Muscle layer of colon (tissue), 2 donors: ENCODE measurements around the gene NTPCR.
"Not testable (repeated sequence)": the region's sequence is repeated elsewhere in the genome, so short reads cannot be mapped to it uniquely, and the experiment has no call there.

ENCODE experiments used
- H3K27ac ChIP-seq: one replicate; pipeline ENCODE4 v1.7.0; 2013; ENCODE audit warnings: low read depth, mild to moderate bottlenecking, low read length, moderate library complexity
- H3K27me3 ChIP-seq, 2 donors: one replicate each; pipeline ENCODE4 v1.7.0; 2013; ENCODE audit warnings: low read length in 2 of 2, mild to moderate bottlenecking in 2 of 2; ENCODE audit not compliant: insufficient read depth in 2 of 2, control insufficient read depth in 1 of 2
- H3K36me3 ChIP-seq: one replicate; pipeline ENCODE4 v1.7.0; 2013; ENCODE audit warnings: mild to moderate bottlenecking, low read length; ENCODE audit not compliant: insufficient read depth
- H3K4me1 ChIP-seq: one replicate; pipeline ENCODE4 v1.7.0; 2013; ENCODE audit warnings: mild to moderate bottlenecking, low read length; ENCODE audit not compliant: insufficient read depth
- H3K4me3 ChIP-seq, 2 donors: one replicate each; pipeline ENCODE4 v1.7.0; 2013; ENCODE audit warnings: low read length in 2 of 2, low read depth in 1 of 2, mild to moderate bottlenecking in 1 of 2, moderate library complexity in 1 of 2
- H3K9ac ChIP-seq: one replicate; pipeline ENCODE4 v1.7.0; 2013; ENCODE audit warnings: low read length
- H3K9me3 ChIP-seq: one replicate; pipeline ENCODE4 v1.7.0; 2013; ENCODE audit warnings: mild to moderate bottlenecking, low read length
- donor health status: abdominal sarcoma.
- donor health status: Adenocarcinoma of cecum.

The NTPCR gene

GRCh38 chr1:232991238-232991637 is 40.8 kb downstream of the NTPCR start:
- H3K27ac ChIP-seq: no peak overlapping the region
- no peaks in the 10 kb centered on the region for H3K36me3 ChIP-seq
- no peaks in the 10 kb centered on the region for H3K27me3 ChIP-seq
- no peaks in the 10 kb centered on the region for H3K4me1 ChIP-seq
- H3K9ac ChIP-seq: no peak overlapping the region
- H3K4me3 ChIP-seq: no peak overlapping the region
- no peaks in the 10 kb centered on the region for H3K9me3 ChIP-seq

GRCh38 chr1:232992227-232992626 is 41.8 kb downstream of the NTPCR start:
- Histone ChIP-seq H3K4me1 (no peaks in the 10 kb centered on the region), H3K27ac (no peak overlapping the region), H3K36me3 (no peaks in the 10 kb centered on the region), H3K9ac (no peak overlapping the region), H3K27me3 (no peaks in the 10 kb centered on the region), H3K9me3 (no peaks in the 10 kb centered on the region), H3K4me3 (no peak overlapping the region)

- no peaks in the 10 kb centered on the region for H3K9me3 ChIP-seq
- no peak overlapping the region for H3K9ac ChIP-seq
- H3K4me3 ChIP-seq: no peak overlapping the region
- no peaks in the 10 kb centered on the region for H3K4me1 ChIP-seq
- H3K36me3 ChIP-seq: no peaks in the 10 kb centered on the region
- no peaks in the 10 kb centered on the region for H3K27me3 ChIP-seq
- H3K27ac ChIP-seq: no peak overlapping the region
These were observed 43.1 kb downstream of the NTPCR start for GRCh38 chr1:232993555-232993954.

DNA sequence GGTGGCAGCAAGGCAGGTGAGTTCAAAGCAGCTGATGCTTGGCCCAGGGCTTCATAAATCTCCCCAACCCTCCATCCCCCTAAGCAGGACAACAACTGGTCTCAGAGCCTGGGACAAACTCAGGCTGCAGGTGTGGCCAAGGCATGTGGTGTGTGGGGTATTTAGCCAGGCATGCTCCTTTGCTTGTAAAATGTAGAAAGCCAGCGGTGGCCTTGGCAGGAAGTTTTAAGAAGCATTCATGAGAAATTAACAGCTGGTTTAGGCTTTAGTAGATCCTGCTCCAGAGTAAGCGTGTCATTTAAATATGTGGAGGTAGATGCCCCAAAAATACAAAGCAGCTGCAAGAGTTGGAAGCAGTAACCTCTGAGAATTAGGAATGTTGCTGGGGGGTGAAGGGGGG is 44.8 kb downstream of the NTPCR start:
- Histone ChIP-seq H3K4me1 (no peaks in the 10 kb centered on the region), H3K9me3 (no peaks in the 10 kb centered on the region), H3K4me3 (no peak overlapping the region), H3K27me3 (no peaks in the 10 kb centered on the region), H3K9ac (no peak overlapping the region), H3K36me3 (no peaks in the 10 kb centered on the region), H3K27ac (no peak overlapping the region)

DNA sequence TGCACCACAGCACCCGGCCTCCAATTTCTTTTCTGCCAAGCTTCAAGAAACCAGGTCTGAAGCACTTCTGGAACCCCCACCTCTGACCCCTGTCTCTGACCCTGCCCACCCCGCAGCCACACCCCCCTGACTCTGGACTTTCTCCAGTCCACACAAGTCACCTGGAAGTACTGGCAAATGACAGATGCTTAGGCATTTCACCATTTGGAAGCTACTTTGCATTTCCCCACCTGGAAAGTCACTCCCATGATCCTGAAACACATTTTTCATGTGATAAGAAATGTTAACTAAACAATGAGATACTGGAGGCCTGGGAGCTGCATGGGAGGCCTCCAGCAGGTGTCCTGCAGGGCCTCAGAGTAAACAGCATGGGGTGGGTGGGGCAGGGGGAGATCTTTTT is 45.7 kb downstream of the NTPCR start:
- no peak overlapping the region for H3K9ac ChIP-seq
- no peaks in the 10 kb centered on the region for H3K36me3 ChIP-seq
- H3K27ac ChIP-seq: no peak overlapping the region
- no peaks in the 10 kb centered on the region for H3K4me1 ChIP-seq
- no peaks in the 10 kb centered on the region for H3K9me3 ChIP-seq
- H3K4me3 ChIP-seq: no peak overlapping the region
- H3K27me3 ChIP-seq: no peaks in the 10 kb centered on the region

DNA sequence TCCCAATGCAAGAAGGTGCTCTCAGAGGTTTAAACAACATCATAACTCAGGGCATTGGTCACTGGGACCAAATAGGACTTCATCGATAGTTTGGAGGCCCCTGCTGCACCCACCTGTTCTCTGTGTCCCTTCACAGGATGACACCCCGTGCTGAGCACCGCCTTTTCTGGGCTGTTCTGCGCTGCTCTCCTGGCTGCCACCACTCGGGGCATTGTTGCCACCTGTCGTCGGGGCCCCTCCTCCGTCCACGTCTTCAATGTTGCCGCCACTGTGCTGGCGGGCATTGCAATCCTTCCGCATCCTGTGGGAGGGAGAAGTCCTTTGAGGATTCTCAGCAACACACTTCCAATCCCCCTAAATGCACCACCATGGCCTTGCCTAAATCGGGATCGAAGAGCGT is 47.7 kb downstream of the NTPCR start:
- H3K4me1 ChIP-seq: no peaks in the 10 kb centered on the region
- H3K4me3 ChIP-seq: no peak overlapping the region
- H3K9ac ChIP-seq: no peak overlapping the region
- H3K27ac ChIP-seq: no peak overlapping the region
- H3K27me3 ChIP-seq: no peaks in the 10 kb centered on the region
- no peaks in the 10 kb centered on the region for H3K36me3 ChIP-seq
- no peaks in the 10 kb centered on the region for H3K9me3 ChIP-seq

DNA sequence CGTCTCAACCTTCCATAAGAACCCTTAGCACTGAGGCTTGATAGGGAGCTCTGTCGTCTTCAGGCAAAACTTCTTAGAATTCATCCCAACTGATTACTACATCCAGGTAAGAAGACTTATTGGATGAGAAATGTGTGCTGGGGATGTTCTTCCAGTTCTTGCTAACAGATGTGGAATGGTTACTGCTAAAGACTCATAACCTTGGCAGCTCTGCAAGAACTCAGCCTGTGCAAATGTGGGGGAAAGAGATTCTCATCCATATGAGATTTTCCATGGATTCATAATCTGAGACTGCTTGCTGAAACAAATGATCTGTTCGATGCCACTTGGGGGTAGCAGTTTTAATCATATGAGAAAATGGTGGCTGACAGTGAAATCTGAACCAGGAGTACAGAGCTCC is 48.2 kb downstream of the NTPCR start:
- Histone ChIP-seq H3K4me3 (no peak overlapping the region), H3K9me3 (no peaks in the 10 kb centered on the region), H3K36me3 (no peaks in the 10 kb centered on the region), H3K9ac (no peak overlapping the region), H3K27ac (no peak overlapping the region), H3K4me1 (no peaks in the 10 kb centered on the region), H3K27me3 (no peaks in the 10 kb centered on the region)

GRCh38 chr1:232999956-233000625 is 49.7 kb downstream of the NTPCR start:
- H3K27me3 ChIP-seq: no peaks in the 10 kb centered on the region
- H3K4me1 ChIP-seq: no peaks in the 10 kb centered on the region
- H3K36me3 ChIP-seq: no peaks in the 10 kb centered on the region
- no peak overlapping the region for H3K4me3 ChIP-seq
- H3K9ac ChIP-seq: no peak overlapping the region
- H3K9me3 ChIP-seq: no peaks in the 10 kb centered on the region
- no peak overlapping the region for H3K27ac ChIP-seq

DNA sequence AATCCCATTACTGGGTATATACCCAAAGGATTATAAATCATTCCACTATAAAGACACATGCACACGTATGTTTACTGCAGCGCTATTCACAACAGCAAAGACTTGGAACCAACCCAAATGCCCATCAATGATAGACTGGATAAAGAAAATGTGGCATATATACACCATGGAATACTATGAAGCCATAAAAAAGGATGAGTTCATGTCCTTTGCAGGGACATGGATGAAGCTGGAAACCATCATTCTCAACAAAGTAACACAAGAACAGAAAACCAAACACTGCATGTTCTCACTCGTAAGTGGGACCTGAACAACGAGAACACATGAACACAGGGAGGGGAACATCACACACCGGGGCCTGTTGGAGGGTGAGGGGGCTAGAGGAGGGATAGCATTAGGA is 53.2 kb downstream of the NTPCR start:
- H3K27me3 ChIP-seq, H3K9ac ChIP-seq, H3K4me3 ChIP-seq, H3K9me3 ChIP-seq, H3K4me1 ChIP-seq, H3K36me3 ChIP-seq, H3K27ac ChIP-seq: not testable (repeated sequence)

DNA sequence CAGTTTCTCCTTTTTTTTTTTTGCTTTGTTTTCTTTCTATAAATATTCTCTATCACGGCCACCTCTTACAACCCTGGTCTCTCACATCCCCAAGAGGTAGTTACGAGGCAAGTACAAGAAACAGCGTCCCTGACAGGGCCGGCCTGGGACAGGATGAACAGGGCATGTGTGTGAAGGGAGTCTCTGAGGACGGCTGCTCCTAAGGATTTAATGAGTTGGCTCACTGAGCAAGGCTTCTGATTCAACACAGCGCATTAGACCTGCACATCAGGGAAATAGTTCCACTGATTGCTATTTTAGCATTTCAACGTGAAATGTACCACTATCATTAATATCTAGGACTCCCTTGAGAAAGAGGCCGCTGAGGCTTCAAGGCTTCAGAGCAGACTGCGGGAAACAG is 54.0 kb downstream of the NTPCR start:
- no peaks in the 10 kb centered on the region for H3K4me1 ChIP-seq
- H3K36me3 ChIP-seq: no peaks in the 10 kb centered on the region
- no peaks in the 10 kb centered on the region for H3K27me3 ChIP-seq
- H3K27ac ChIP-seq: no peak overlapping the region
- no peaks in the 10 kb centered on the region for H3K9me3 ChIP-seq
- no peak overlapping the region for H3K4me3 ChIP-seq
- no peak overlapping the region for H3K9ac ChIP-seq

- Histone ChIP-seq H3K4me1 (no peaks in the 10 kb centered on the region), H3K9ac (no peak overlapping the region), H3K9me3 (no peaks in the 10 kb centered on the region), H3K27me3 (no peaks in the 10 kb centered on the region), H3K4me3 (no peak overlapping the region), H3K36me3 (no peaks in the 10 kb centered on the region), H3K27ac (no peak overlapping the region)
These were observed 54.7 kb downstream of the NTPCR start for GRCh38 chr1:233005156-233005555.

- no peaks in the 10 kb centered on the region for H3K36me3 ChIP-seq
- H3K4me1 ChIP-seq: no peaks in the 10 kb centered on the region
- no peak overlapping the region for H3K4me3 ChIP-seq
- H3K9me3 ChIP-seq: no peaks in the 10 kb centered on the region
- no peak overlapping the region for H3K27ac ChIP-seq
- H3K9ac ChIP-seq: no peak overlapping the region
- H3K27me3 ChIP-seq: no peaks in the 10 kb centered on the region
These were observed 55.3 kb downstream of the NTPCR start for GRCh38 chr1:233005703-233006102.
